ENCODE data around the gene TRERF1.
A peak's percentile ranks its signal among the peaks of the same experiment; 100 is the strongest.

Gene TRERF1

DNA sequence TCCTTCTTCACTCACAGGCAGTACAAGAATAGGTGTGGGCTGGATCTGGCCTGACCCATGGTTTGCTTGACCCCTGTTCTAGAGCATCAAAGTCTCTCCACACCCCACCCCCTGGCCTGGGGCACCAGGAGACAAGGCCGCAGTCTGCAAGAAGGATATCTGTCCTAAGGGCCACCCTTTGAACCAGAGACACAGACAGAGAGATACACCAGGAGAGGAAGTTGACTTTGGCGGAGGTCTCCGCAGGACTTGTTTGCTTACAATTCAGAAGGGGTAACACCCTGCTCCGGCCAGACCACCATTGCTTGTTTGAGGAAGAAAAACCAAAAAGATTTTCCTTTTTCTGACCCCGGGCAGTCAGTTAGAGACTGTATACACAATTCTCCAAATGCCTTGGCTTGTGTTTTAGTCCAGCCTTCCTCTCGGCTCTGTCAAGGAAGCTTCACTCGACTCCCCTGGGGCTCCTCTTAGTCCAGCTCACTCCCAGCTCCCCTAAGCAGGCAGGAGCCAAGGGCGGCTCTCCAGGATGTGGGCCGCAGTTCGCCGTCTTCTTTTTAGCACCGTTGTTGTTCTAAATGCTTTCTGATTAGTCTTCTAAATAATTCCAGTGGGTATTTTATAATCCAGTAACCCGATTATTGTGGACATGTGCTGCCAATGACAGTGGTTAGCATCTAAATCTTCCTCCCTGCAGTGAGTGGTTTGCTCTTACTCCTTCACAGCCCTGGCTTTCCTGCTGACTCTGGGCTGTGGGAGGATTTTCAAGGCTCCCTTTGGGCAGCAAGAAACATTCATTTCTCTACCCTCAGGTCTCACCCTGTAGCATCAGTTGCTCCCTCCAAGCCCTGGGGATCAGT lies 175.5 kb downstream of the TRERF1 start:
- no peak for DNase-seq (ENCODE audit: low read depth, low spot score)

DNA sequence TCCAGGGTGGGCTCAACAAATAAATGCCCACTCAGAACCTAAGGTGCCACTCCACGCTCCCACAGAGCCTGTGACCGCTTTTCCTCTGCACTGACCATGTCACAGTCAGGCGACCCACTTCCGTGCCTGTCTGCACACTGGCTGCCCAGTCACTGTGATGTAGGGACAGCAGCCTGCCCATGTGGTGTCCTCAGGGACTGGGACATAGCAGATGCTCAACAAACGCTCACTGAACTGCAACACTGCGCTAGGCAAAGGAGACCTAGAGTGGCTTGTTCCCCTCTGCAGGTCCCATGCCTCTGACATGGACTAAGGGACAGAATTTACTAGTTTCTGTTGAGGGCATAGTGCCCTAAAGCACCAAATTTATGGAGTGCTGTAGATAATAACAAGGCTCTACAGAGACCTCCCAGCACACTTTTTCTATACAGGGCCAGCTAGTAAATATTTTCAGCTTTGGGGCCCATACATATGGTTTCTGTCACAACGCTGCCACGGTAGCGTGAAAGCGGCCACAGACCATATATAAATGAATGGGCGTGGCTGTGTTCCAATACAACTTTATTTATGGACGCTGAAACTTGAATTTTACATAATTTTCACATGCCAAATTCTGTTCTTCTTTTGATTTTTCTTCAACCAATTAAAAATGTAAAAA lies 176.2 kb downstream of the TRERF1 start:
- no peak for DNase-seq (ENCODE audit: low read depth, low spot score)

DNA sequence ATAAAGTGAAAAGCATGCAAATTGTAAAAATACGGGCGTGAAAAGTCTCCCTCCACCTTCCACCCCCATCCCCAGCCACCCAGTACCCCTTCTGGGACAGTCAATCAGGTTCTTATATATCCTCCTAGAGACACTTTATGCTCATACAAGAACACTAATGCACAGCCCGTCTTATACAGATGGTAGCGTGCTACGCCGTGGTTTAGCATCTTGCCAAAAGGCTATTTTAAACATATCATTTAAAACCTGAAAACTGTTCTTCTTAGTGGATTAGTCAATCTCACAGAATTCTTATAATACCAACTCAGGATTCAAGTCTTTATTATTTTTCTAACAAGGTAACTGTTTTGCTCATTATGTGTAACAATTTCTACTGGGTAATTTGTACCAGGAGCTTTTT lies 176.8 kb downstream of the TRERF1 start:
- no peak for DNase-seq (ENCODE audit: low read depth, low spot score)

DNA sequence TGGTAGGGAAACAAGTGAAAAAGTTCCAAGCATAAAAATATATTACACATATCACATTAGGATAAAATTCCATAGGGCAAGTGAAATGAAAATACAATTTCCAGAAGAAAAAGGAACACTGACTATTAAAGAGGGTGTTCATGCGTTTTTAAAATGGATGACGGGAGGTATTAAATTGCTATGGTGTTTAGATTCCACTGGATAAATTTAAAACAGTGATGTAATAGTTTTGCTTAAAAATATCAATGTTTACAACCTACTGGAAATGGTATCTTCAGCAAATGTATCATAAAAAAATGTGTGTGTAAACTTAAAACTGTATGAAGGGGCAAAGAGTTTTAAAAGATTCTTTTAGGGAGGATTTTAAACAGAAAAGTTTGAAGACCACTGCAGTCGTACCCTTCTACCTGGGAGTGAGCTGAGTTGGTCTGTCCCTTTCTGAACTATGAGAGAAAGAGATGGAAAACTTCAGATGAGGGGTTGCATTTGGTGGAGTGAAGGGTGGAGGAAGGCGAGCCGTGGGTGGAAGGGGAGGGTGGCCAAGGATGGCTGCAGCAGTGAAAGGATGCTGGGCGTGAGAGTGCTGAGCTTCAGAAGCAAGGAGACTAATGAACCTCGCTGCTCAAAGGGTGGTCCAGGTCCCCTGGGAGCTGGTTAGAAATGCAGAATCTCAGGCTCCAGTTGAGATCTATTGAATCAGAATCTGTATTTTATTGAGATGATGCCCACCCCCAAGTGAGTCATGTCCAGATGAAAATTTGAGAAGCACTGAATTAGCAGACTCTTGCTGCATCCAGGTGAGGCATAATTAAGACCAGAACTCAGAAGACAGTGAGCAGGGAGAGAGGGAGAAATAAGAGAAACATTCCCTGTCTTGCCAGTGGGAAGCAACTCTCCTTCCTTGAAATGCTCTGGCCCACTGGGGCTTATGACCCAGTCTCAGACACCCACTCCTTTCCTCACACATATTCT lies 179.6 kb downstream of the TRERF1 start:
- DNase-seq (ENCODE audit: low read depth, low spot score): no peak

DNA sequence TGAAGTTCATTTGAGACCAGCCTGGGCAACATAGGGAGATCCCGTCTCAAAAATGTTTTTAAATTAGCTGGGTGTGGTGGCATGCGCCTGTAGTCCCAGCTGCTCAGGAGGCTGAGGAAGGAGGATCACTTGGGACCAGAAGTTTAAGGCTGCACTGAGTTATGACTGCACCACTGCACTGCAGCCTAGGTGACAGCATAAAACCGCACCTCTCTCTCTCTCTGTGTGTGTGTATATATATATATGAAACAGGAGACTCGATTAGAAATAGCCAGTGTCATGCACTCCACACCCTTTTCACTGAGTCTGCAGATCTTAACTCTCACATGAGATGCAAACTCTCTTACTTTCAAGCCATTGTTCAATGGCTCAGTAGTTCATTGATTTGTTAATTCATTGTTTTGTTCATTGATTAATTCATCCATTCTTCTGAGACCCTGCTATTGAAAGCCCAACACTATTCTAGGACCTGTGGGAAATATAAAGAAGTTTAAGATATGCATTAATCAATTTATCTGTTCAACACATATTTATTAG lies 181.7 kb downstream of the TRERF1 start:
- DNase-seq (ENCODE audit: low read depth, low spot score): no peak

DNA sequence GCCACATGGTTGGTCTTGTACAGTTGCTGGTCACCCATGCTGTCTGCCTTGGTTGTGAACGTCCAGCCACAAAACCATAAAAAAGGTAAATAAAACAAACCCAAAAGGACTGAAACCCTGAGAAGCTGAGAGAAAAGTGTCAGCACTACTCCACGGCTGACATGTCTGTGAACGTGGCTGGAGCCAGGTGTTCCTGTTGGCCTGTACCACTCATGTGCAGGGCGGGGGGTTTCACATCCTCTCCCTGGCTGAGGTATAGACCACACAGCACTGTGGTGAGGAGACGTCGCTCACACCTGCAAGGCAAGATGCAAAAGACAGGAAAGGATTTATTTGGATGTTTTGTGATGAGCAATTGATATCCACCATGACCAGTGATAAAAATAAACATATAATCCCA lies 182.2 kb downstream of the TRERF1 start:
- no peak for DNase-seq (ENCODE audit: low read depth, low spot score)

DNA sequence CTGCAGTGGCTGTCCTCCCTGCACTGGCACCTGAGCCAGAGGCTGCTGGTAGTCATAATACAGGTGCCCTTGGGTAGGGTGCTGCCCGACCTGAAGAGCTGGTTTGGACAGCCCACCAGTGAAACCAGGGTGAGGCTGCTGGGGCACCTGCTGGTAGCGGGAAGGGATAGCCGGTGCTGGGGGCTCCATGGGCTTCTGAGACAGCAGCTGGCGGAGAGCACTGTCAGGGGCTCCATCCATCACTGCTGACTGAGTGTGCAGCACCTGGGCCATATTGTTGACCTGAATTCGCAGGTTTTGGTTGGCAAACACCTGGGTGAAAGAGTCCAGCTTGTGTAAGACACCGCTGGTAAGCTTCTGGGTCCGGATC lies 182.9 kb downstream of the TRERF1 start:
- DNase-seq (ENCODE audit: low read depth, low spot score): no peak

DNA sequence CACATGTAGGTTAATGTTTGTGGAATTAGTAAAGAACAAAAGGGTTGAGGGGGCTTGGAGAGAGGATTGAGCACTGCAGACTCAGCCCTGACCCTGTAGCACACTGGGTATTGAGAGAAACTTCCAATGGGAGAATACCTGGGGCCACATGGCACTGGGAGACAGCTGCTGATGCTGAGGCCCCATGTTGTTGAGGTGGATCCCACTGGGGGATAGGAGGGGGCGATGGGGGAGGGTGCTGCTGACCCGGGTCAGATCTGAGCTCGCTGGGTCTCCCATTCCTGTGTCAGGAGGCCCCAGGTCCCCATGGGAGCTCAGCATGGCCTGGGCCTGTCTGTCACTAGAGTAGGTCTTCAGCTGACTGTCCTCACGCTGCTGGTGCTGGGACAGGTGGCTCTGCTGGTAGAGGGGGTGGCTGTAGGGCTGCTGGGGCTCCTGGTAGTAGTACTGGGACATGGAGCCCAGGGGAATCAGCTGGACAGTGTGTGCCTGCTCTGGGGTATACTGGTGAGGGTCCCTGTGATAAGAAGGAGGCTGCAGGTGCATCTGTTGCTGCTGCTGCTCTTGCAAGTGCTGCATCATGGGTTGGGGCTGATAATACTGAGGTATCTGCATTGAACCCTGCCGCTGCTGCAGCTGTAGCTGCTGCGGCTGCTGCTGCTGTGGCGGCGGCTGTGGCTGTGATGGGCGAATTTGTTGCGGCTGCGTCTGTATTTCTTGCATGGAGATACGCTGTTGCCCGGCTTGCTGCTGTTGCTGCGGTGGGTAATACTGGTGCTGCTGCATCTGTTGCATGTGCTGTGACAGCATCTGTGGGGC lies 183.5 kb downstream of the TRERF1 start:
- DNase-seq (ENCODE audit: low read depth, low spot score): no peak

DNA sequence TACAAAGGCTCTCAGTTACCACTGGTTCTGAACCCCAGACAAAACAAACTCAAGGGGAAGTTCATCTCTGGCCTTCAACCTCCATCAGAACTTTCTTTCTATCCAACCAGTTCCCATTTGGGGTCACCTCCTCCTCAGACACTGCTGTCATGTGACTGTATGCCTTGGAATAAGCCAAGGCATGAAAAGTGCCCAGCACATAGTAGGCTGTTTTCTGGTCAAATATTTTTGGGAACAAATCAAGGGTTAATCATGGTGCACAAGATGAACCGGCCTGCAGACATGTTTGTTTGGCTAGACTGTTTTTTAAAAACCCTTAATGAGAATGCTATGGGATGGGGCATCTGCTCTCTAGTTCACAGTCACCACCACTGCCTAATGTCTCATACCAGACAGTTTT lies 185.2 kb downstream of the TRERF1 start:
- no peak for DNase-seq (ENCODE audit: low read depth, low spot score)

DNA sequence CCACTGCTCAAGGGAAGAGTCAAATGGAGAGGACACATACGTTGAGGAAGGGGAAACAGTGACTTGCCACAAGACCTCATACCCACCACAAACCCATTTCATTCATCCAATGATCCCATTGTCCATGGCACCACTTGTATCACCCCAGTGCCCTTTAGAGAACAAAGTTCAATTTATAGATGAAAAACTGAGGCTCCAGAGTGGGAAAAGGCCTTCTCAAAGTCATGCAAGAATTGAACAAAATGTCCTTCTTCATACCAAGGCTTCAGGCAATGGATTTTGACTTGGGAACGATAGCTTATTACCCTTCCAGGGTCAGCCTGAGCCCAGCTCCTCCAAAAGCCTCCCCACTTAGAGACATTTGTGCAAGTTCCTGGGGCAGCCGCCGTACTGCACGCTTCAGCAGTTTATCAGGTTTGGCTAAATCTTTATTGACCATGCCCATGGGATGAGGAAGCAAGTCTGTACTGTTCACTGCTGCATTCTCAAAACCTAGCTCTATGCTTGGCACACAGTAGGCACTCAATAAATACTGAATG lies 186.8 kb downstream of the TRERF1 start:
- DNase-seq (ENCODE audit: low read depth, low spot score): no peak

DNA sequence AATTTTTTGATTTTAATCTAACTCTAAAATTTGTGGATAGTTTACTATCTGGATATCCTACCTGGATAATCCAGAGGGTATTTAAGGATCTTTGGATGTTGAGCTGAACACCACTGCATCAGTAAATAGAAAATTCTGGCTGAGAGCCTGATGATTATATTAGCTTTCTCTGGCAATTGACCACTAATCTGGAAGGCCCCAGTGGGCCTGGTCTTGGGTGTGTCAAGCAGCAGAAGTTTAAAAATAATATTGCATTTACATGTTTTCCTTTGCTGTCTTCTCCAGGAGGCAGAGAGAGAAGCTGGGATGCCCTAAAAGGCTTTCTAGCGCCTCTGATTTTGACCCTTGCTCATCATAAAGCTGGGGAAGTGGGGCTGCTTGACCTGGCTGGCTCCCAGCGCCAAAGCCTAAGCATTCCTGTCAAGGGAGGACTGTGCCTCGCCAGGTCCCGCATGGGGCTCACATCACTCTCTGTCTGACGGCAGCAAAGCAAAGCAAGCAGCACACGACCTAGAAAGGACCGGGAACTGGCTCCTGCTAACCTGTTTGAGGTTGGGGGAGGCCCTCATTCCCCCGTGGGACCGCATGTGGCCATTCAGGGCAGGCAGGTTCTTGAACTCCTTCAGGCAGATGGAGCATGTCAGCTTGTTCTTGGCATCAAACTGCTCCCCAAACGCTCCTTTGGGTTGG lies 187.4 kb downstream of the TRERF1 start:
- no peak for DNase-seq (ENCODE audit: low read depth, low spot score)

DNA sequence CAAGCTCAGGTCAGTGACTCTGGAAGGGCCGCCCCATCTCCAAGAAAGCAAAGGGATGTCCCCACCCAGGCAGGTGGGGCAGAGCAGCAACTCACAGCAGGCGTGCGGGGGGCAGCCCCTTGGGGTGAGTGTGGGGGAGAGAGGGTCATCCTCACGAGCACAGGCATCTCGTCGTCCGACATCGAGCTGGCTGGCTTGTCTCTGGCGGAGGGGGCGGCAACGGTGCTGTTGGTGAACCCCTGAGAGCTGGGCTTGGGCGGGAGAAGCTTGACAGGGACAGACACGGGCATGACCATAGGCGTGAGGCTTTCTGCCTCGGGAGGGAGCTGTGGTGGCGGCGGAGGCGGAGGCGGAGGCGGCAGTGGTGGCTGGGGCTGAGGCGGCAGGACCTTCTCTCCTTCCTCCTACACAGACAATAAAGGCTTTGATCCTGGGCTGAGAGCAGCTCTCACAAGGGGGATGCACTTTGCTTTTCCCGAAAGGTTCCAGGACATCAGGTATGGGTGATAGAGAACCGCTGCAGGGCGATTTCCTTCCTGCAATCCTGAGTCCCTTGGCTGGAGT lies 188.5 kb downstream of the TRERF1 start:
- no peak for DNase-seq (ENCODE audit: low read depth, low spot score)

DNA sequence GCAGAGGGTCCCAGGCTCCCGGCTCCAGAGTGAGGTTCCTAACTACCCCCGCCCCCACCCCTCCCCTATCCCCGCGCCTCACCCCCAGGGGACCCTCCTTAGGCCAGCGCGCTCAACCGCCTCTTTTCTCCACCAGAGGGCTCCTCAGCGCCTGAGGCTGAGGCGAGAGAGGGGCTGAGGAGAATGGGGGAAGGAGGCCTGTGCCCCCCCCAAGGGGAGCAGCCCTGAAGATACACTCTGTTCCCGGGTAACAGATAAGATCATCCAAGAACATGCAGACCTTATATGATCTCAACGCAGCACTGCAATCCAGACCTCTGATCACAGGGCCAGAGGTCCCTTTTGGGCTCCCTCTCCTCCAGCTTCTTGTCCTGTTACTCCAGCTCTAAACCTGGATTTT lies 190.8 kb downstream of the TRERF1 start:
- peak; percentile 40 for DNase-seq (ENCODE audit: low read depth, low spot score)

DNA sequence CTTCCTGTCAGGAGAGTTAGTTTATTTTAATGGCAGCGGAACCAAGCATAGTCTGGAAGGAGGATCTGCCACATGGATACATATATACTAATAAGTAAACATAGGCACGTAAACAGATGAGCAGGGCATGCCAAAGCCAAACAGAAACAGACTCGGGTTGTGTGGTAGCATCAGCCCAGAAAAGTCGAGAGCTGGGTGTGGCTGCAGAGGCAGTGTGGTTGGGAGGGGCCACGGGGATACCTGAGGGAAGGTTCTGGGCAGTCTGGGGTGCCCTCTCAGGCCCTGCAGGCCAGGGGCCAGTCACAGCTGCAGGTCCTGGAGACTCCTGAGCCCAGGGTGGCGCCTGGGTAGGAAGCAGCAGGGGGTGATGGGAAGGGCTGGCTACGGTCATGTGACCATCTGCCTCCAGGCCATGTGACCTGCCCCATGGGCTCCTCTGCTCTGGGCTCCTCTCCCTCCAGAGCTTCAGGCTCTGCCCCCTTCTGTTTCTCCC lies 191.3 kb downstream of the TRERF1 start:
- no peak for DNase-seq (ENCODE audit: low read depth, low spot score)

DNA sequence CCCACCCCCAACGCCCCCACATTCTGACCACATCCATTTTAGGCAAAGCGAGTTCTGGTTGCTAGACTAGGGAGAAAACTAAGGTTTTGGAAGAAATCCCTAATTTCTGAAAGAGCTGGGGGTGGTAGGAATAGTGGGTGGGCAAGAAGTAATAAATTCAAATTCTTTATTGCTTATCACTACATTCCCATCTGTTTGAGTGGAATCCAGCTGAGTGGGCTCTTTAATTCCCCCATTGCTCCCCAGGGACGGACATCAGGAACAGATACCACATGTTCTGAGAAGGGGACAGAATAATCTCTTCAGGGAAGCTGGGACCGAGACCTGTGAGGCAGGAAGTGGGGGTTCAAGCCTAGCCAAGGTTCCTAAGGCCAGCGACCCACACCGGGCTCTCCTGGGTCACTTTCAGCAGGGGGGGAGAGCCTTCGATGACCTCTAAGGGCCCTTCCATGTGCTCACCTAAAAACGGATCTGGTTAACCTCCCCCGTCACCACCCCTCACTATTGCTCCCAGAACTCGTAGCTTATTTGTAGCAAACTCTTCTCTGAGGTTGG lies 191.8 kb downstream of the TRERF1 start:
- DNase-seq (ENCODE audit: low read depth, low spot score): no peak

DNA sequence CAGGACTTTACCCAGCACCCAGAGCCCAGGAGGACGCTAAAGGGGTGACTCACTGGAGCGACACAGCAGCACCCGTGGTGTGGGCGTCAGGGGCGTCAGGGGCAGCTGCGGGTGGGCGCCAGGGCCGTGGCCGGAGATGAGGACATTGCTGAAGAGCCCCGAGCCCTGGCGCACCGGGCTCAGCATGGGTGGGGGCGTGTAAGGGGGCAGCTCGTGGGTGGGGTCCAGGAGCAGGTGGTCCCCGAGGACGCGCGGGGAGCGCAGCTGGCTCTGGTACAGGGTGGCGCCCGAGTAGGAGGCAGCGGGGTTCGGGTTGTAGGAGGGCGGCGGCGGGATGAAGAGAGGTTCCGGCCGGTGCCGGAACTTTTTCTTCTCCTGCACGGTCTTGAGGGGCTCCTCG lies 192.4 kb downstream of the TRERF1 start:
- no peak for DNase-seq (ENCODE audit: low read depth, low spot score)

DNA sequence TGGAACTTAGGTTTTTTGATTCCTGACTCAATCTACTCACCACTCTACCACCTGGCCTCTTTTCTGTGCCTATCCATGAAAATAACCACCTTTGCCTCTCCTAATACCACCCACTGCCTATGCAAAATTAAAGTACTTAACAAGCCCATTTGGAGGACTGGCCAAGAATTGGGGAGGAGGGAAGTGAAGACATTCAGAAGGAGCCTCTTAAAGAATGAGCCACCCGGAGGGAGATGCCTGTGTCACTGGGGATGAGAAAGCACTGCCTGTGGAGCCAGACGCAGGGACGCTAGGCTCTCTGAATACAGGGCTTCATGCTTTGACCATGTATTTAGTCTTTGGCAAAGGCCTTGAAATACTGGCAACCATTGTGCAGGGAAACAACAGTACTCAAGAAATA lies 194.1 kb downstream of the TRERF1 start:
- no peak for DNase-seq (ENCODE audit: low read depth, low spot score)

DNA sequence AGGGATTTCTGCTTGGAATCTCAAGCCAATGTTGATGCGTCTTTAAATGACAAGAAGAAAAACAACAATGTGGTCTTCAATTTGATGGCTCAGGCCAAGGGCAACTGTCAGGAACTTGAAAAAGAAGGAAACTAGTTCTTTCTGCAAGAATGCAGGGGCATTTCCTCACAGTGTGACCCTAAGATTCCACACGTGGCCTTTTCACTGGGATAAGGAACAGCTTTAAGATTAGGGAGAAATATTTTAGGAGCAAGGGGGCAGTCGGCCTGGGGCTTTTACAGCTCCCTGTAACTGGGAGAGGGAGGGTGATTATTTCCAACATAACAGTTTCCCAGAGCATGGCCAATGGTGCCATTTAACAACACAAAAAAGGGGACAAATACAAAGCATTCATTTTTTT lies 194.7 kb downstream of the TRERF1 start:
- DNase-seq (ENCODE audit: low read depth, low spot score): no peak

DNA sequence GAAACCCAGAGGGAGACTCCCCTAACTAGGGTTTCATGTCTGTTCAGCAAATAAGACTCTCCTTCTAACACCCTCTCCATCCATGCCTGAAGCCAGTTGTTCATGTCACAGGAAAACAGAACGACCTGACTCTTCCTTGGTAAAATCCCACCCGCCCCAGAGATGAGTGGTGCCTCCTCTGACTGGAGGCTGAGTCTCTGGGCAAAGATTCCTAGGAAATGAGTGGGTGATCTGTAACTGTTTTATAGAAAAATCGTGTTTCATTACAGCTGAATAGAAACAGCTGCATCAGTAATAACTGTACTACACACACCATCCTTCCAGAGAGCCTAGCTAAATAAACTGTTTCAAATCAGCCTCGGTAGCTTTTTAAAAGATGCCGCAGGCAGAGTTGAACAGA lies 196.7 kb downstream of the TRERF1 start:
- no peak for DNase-seq (ENCODE audit: low read depth, low spot score)
